Stimulated activated naive CD4-positive, alpha-beta T cell treated with Interleukin-2 at 50 U/mL for 16 hours (primary cell): Measurements from ENCODE around the gene SNCA.

Experiments used
- DNase-seq: peaks from one replicate; lab custom pipeline; 2025; lab: John Stamatoyannopoulos, UW

The SNCA gene

GRCh38 chr4:89836897-89837384 is at the start of gene SNCA:
SNCA (minus strand) TSS chr4:89837161; CDS start chr4:89835667, 1,494 bp downstream.
- DNase-seq, result peak; percentile 36

- no peak for DNase-seq
Observed at GRCh38 chr4:89879215-89879614, 42.3 kb upstream of the SNCA start.

DNA sequence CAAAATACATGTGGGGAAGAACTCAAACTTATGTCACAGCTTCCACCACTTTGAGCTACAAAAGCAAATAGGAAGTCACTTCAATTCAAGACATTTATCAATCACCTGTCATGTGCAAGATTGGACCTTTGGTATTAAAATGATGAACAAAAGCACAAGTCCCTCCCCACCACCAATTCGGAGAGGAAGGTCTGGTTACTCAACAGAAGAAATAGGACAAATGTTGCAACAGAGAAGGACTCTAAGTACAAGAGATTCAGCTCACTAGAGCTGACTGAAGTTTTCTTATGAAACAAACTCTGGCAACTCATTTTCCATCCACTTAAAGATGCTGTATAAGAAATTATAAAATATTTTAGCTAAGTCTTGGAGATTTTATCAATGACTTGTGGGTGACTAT is 41.6 kb upstream of the SNCA start:
- DNase-seq, result no peak

DNA sequence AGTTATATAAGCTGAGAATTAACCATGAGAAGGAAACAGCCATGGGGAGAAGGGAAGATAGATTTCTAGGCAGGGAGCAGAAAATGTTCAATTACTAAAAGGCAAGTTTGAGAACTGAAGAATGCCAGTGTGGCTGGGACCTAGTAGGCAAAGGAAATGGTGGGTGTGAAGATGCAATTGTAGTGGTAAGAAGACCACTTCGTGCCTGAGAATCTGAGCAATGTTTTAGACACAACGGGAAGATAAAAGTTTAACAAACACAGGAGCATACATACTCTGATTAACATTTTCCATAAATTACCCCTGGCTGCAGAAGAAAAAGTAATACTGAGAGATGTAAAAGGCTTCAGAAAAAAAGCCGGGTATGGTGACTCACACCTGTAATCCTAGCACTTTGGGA is 39.6 kb upstream of the SNCA start:
- DNase-seq, result no peak

GRCh38 chr4:89871211-89871610 is 34.2 kb upstream of the SNCA start:
- no peak for DNase-seq

DNA sequence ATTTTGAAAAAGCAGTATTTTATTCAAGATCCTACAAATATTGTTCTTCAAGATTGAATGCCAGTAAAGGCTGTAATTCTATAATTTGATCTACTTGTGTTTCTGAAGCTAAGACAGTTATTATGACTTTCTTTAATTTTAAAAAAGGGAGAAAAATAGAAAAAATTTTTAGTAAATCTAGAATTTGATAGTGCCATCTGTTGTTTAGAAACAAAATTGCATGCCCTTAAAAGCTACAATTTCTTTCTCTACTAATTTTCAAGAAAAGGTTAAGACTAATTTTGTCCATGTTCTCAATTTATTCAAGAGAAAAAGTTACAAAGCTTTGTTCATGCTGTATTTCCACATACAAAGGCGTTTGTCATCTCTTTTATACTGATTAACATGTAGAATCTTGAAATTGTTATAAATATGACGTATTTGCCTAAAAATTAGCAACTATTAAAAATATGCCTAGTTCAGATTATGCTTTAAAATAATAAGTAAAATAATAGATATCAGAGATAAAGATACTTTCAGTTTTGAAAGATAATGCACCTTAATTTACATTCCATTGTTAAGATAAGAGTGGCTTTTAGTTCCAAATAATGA is 32.1 kb upstream of the SNCA start:
- no peak for DNase-seq

- no peak for DNase-seq
Observed at GRCh38 chr4:89868276-89868675, 31.3 kb upstream of the SNCA start.

DNA sequence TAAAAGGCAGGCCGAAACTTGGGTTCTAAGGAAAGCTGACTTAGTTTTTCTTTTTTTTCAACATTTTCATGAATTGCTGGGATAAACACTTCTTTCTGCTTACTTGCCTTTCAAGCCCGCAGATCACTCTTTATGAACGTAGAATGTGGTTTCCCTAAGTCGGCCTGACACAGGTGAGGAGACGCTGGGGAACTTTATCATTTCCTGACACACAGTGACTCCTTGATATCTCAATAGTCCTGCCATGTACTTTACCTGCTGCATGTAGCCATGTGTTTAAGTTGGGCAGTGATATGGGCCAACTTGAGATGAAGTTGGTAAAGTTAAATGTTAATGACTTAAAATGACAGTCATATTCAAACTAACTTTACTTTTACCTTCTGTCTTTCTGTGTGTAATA is 26.6 kb upstream of the SNCA start:
- no peak for DNase-seq

DNA sequence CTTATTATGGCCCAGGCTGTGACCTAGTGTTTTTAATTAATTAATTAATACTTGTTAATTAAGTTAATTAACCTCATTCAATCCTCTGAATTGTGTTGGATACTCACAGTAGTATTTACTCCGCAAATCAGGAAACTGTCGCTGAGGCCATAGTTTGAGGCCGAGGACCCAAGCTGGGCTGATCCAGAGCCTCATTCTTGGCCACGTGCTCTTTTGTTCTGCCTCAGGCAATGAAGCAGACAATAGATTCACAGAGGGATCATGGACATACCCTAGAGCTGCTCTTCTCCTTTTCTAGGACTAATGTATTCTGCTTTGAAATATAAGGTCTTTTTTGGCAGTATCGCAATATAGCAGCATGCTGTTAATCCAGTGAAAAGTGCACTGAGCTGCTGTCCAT is 24.0 kb upstream of the SNCA start:
- DNase-seq, result no peak

- no peak for DNase-seq
Observed at GRCh38 chr4:89855236-89855635, 18.3 kb upstream of the SNCA start.

- no peak for DNase-seq
Observed at GRCh38 chr4:89847571-89848325, 10.8 kb upstream of the SNCA start.

DNA sequence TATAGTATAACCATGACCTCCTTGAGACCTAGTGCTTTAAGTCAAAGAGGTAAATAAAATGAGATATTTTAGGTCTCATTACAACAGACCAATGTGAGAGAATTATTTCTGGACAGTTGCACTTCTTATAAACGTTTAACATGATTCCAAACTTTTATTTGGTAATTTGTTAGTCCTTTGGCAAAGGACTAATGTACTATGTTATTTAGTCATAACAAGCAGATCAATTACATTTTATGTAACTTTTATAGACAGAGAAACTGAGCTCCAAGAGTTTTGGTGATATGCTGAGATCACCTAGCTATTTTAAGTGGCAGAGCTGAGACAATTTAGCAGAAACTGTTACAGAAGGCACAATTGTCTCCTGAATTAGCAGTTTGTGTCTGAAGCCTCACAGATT is 2.6 kb upstream of the SNCA start:
- DNase-seq, result no peak

DNA sequence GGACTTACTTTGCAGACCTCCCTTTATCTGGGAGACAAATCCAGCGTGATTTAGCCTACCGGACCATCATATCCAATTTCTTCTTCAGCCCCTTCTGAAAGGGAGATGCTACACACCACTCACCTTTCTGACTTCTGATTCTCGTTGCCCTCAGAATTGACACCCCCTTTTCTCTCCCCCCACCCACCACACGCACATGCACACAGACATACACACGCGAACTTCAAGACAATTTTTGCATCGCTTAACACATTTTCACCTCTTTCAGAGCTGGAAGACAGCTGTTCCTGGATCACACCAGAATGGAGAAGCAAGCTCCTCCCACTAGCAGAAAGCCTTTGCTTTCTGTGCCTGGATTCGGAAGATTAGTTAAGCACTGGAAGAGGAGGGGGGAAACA is 1.0 kb upstream of the SNCA start:
- no peak for DNase-seq

GRCh38 chr4:89837385-89837992 is 528 bp upstream of the SNCA start:
- no peak for DNase-seq

DNA sequence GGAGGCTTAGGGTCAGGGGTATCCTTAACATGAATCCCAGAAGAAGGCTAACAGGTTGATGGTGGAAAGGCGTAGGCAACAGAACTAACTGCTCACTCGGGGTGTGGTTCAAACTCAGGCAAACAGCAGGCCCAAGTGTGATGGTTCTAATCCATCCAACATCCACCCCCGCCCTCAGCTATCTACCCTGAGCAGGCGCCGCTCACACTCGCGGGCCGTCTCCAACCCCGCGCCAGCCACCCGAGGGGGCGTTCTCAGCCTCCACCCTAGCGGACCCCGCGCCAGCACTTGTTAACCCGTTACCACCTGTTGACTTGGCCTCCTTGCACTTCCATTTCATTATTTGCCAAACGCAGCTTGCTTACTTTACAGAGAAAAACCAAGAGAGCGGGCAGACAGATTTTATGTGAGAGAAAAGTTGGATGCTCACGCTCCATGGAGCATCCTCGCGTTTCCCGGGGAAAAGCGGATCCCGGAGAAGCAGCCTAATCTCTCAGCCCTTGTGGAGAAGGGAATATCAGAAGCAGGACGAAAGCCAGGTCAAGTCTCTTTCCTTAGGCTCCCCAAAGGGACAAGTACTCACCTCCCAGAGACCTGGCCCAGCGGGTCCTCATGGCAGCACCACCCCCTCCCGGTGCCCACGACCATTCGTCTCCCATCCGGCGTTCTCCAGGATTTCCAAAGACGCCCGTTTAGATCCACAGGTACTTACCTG is 773 bp downstream of the SNCA start:
- no peak for DNase-seq

GRCh38 chr4:89835413-89835812 is 1.5 kb downstream of the SNCA start:
- no peak for DNase-seq

- DNase-seq, result no peak
Observed at GRCh38 chr4:89834486-89835209, 2.3 kb downstream of the SNCA start.

DNA sequence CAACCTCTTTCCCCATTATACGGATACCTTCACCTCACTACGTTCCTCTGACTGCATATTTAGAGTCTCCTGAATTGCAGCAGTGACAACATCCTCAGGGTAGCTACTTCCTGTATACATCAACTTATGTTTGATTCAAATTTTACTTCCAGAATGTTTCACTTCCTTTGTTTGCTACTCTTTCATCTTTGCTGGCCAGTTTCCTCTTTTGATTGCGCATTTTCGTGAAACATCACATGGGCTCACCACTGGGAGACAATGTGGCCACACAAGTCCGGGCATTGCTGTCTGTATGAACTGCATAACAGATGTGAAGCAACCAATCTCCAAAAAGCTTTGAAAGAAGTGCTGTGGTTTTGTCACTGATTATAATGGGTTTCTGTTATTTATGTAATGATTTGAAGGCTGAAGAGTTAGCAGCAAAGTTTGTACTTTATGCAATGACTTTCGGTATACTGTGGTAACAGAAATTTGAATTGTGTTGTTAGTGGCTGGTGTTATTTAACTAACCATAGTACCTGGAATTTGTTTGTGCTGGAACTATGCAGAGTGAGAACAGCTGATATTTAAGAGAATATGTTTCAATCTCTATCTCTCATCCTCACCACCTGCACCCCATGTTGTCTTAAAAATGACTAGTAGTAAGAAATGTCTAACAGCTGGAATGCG is 7.4 kb downstream of the SNCA start:
- no peak for DNase-seq

GRCh38 chr4:89823416-89823815 is 13.5 kb downstream of the SNCA start:
- no peak for DNase-seq

- DNase-seq, result no peak
Observed at GRCh38 chr4:89821612-89822011, 15.3 kb downstream of the SNCA start.

DNA sequence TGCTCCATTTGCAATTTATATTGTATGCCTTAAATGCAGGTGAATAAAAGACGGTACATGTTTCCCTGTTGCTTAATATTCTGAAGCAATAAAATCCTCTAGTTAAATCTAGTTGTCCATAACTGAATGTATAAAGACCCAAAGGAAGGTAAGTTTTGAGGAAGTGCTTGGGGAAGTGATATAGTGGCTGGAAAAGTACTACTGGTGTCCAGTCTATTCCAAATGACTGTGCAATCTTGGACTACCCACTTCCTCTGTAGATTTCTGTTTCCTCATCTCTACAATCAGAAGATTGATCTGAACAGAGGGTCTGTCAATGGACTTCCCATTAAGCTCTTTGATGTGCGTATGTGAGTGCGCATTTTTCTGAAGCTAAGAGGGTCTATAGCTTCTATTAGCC is 17.0 kb downstream of the SNCA start:
- DNase-seq, result no peak
